GM18858 (cell line): Measurements from ENCODE around the gene VARS2.
"Not testable (repeated sequence)": the region's sequence is repeated elsewhere in the genome, so short reads cannot be mapped to it uniquely, and the experiment has no call there.

ENCODE experiments used
- ATAC-seq: cut with Tn5 transposase; IDR thresholded peaks from one replicate; pipeline ENCODE4 v1.9.1; 2021; ENCODE audit not compliant: unreplicated experiment

The VARS2 gene

DNA sequence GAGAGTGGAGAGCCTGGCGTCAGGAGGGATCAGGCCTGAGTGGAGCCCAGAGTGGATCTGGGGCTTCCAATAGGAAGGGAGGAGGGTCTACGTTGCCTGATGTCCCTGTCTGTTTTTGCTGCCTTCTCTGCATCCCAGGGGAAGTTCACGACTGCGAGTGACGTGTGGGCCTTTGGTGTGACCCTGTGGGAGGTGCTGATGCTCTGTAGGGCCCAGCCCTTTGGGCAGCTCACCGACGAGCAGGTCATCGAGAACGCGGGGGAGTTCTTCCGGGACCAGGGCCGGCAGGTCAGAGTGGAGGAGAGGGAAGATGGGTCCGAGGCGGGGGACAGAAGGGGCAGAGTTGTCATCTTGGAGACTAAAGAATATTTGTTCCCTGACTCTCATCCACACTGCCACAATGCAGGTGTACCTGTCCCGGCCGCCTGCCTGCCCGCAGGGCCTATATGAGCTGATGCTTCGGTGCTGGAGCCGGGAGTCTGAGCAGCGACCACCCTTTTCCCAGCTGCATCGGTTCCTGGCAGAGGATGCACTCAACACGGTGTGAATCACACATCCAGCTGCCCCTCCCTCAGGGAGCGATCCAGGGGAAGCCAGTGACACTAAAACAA, 15.2 kb upstream of the VARS2 start:
- ATAC-seq, result no peak

- no peak for ATAC-seq
Observed at GRCh38 chr6:30900863-30901417, 13.1 kb upstream of the VARS2 start.

DNA sequence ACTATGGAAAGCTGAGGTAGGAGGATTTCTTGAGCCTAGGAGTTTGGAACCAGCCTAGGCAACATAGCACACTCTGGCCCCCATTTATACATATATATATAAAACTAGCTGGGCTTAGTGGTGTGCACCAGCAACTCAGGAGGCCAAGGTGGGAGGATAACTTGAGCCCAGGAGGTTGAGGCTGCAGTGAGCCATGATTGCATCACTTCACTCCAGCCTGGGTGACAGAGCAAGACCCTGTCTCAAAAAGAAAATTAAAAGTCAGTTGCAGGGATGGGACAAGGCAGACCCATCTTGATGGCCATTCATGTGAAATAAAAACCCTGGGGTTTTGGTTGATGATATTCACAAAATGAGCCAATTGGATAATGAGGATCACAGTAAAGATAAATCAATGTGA, 12.6 kb upstream of the VARS2 start:
- ATAC-seq, result no peak

GRCh38 chr6:30902196-30902595, 11.8 kb upstream of the VARS2 start:
- ATAC-seq, result not testable (repeated sequence)

DNA sequence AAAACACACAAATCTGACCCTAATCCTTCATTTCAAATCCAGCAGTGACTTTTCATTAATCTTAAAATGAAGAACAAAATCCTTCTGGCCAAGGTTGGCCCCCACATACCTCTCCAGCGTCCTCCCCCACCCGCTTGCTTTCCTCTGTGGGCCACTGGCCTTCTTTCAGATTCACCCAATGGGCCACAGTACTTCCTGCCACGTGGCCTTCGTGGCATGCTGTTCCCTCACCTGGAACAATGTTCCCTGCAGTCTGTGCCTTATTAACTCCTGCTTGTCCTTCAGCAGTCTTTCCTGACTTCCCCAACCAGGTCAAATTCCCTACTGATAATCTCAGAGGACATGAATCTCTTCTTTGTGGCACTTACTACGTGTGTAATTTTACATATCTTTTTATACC, 11.3 kb upstream of the VARS2 start:
- ATAC-seq, result no peak

DNA sequence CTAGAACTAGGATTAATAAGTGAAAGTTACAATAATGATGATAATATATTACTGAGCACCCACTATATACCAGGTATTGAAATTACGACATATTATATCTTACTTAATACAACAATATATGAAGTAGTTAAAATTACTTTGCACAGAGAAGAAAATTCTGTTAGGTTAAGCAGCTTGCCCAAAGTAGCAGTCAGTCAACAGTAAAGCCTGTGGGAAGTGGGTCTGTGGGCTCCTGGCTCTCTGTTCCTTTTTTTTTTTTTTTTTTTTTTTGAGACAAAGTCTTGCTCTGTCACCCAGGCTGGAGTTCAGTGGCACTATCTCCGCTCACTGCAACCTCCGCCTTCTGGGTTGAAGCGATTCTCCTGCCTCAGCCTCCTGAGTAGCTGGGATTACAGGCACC, 10.8 kb upstream of the VARS2 start:
- no peak for ATAC-seq

- not testable (repeated sequence) for ATAC-seq
Observed at GRCh38 chr6:30907290-30907757, 6.7 kb upstream of the VARS2 start.

DNA sequence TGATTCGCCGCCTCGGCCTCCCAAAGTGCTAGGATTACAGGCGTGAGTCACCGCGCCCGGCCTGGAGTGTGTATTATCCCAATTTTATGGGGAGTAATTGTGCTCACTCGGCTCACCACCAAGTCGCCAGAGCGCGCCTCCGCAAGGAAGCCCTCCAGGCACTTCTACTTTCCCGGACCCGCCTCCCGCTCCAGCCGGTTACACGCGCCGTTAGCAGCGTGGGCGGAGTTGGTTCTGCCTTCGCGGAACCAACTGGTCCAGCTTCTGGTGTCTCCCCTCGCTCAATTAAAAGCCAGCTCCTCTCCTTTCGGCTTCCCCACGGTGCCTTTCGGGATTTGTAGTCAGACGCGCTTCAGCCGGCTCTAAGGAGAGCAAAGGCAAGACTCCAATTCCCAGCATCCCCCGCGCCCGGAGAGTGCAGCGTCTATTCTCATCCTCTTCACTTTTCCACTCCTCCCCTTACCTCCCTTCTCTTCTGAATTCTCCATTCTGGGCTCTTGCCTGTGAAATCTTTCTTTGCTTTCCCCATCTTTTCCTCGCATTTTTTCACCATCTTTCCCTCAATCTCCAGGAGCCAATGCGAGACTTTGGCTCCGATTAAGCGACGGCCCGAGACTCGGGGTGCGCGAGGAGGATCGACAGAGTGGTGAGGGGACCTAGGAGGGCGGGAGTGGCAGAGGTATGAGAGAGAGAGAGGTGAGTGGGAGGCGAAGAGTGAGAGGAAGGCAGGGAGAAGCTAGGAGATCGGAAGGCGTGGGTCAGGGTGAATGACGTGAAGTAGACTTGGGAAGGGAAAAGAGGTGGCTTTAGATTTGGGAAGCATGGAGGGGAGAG, 6.1 kb upstream of the VARS2 start, which contains the start of gene GTF2H4:
Gene GTF2H4 (plus strand): TSS at position 450 of the 834 bp plus-strand sequence.
- ATAC-seq, result peak; percentile 84

GRCh38 chr6:30908700-30909099, 5.3 kb upstream of the VARS2 start:
- no peak for ATAC-seq

GRCh38 chr6:30910473-30910872, 3.6 kb upstream of the VARS2 start:
- not testable (repeated sequence) for ATAC-seq

DNA sequence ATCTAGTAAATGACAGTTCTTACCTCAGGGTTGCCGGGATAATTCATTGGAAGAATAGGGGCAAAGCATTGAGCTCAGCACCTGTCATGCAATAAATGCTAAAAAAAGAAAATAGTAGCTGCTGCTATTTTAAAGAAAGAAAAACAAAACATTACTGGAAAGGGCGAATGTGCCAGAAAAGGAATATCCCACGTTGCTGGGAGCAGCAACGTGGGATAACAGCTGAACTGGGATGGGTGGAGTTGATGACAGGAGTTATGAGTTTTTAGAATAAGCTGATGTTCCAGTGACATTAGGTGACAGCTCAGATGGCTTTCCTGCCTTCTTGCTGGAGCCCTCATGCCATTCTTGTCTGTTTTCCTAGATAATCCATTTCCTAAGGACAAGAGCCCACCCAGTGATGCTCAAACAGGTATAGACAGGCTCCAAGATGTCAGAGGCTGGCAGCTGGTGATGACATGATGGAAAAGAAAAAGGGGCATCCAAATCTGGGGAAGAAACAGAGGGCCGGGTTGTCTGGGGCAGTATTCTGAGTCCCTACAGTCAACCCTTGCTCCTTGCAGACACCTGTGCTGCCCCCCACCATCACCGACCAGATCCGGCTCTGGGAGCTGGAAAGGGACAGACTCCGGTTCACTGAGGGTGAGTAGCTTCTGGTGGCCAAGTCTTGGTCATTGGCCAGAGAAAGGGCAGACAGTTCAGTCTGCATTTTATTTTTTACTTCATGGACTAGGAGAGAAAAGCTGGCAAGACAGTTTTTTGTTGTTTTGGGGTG, 1.1 kb upstream of the VARS2 start:
- ATAC-seq, result no peak

DNA sequence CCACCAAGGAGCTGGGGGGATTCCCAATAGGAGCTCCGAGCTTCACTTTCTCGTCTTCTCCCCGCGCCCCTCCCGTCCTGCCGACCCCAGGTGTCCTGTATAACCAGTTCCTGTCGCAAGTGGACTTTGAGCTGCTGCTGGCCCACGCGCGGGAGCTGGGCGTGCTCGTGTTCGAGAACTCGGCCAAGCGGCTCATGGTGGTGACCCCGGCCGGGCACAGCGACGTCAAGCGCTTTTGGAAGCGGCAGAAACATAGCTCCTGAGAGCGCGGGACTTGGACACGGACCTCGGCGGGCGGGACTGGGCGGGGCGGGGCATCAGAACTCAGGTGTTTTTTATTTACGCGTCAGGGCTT, 340 bp upstream of the VARS2 start:
- no peak for ATAC-seq

- ATAC-seq, result no peak
Observed at GRCh38 chr6:30914854-30915590, 984 bp downstream of the VARS2 start.

DNA sequence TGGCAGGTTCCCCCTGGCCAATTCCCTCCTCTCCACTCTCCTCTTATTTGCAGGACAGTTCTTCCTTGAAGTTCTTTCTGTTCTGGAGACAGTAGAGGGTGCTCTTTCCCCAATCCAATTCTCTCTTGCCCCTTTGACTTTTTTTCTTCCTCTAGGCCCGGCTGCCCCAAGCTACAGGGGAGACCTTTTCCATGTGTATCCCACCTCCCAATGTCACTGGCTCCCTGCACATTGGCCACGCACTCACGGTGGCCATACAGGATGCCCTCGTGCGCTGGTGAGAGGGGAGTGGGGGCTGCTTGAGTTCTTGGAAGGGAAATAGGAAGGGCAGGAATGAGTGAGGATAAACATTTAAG, 1.5 kb downstream of the VARS2 start:
- ATAC-seq, result no peak

- no peak for ATAC-seq
Observed at GRCh38 chr6:30917041-30917440, 3.0 kb downstream of the VARS2 start.

DNA sequence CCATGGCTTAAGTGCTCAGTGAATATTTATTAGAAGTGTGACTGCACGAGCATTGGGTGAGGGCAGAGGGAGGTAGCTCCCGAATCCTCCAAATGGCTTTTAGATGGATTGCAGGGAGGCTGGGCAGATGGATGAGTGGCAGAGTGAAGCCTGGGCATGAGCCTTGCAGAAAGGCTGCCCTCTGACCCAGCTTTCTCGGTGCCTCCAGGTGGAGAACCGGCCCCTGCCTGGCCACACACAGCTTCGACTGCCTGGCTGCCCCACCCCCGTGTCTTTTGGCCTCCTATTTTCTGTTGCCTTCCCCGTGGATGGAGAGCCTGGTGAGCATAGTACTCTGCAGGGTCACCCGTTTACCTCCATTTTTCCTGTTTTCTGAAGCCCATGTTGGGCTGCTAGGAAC, 3.4 kb downstream of the VARS2 start:
- ATAC-seq, result no peak

GRCh38 chr6:30918670-30919069, 4.6 kb downstream of the VARS2 start:
- ATAC-seq, result no peak

DNA sequence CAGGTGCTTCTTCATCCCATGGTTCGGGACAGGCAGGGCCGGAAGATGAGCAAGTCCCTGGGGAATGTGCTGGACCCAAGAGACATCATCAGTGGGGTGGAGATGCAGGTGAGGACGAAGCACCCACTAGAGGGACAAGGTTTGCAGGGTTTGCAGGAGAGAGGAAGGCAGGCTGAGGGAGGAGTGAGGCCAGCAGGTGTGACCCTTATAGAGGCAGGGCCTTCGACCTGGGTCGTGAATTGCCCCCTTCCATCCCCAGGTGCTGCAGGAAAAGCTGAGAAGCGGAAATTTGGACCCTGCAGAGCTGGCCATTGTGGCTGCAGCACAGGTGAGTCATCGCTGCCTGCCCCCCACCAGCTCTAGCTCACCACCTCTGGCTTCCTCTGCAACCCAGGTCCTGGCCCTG, 8.4 kb downstream of the VARS2 start:
- ATAC-seq, result no peak

GRCh38 chr6:30924040-30924627, 10.1 kb downstream of the VARS2 start:
- ATAC-seq, result not testable (repeated sequence)

- ATAC-seq, result no peak
Observed at GRCh38 chr6:30926644-30927043, 12.6 kb downstream of the VARS2 start.
